Neutrophil (primary cell): ENCODE measurements around the gene ELMO1.

Source experiments
- H3K27ac ChIP-seq: fragments of 200-600 bp; sonication (generic); 2 replicates; pipeline ENCODE4 v1.5.1; 2016; ENCODE audit warnings: mild to moderate bottlenecking, moderate library complexity
- H3K27me3 ChIP-seq: fragments of 200-600 bp; sonication (generic); 2 replicates; pipeline ENCODE4 v1.6.0; 2016; ENCODE audit warnings: mild to moderate bottlenecking
- H3K36me3 ChIP-seq: fragments of 200-600 bp; sonication (generic); 2 replicates; pipeline ENCODE4 v1.5.1; 2017
- H3K4me1 ChIP-seq, 2 experiments: fragments of 200-600 bp in 1 of 2; sonication (generic) in 1 of 2; 1 replicate in 1 of 2; 2 replicates in 1 of 2; pipeline versions ENCODE4 v1.5.1 to v1.6.1; 2013 to 2016; ENCODE audit warnings: low read depth in 1 of 2, low read length in 1 of 2, mild to moderate bottlenecking in 1 of 2, moderate library complexity in 1 of 2; ENCODE audit not compliant: control insufficient read depth in 1 of 2, insufficient read depth in 1 of 2
- H3K4me3 ChIP-seq, 2 experiments: fragments of 200-600 bp in 1 of 2; sonication (generic) in 1 of 2; 1 replicate in 1 of 2; 2 replicates in 1 of 2; pipeline ENCODE4 v1.5.1; 2013 to 2016; ENCODE audit warnings: low read depth in 1 of 2, low read length in 1 of 2, mild to moderate bottlenecking in 1 of 2, moderate library complexity in 1 of 2
- H3K9me3 ChIP-seq: fragments of 200-600 bp; sonication (generic); 2 replicates; pipeline ENCODE4 v1.5.1; 2016
- CTCF ChIP-seq: fragments of 200-600 bp; sonication (generic); IDR thresholded peaks from 2 replicates; pipeline ENCODE4 v1.5.1; 2016; ENCODE audit warnings: antibody characterized with exemption

ELMO1 gene

GRCh38 chr7:37442268-37442667 is 6.4 kb downstream of the ELMO1 start:
- Histone ChIP-seq H3K27me3 (no peaks in the 10 kb centered on the region), H3K4me1 (peaks cover 67 to 87% of the 10 kb centered on the region in 2 experiments), H3K4me3 (no peak overlapping the region), H3K27ac (peak overlapping the region; percentile 76), H3K36me3 (no peaks in the 10 kb centered on the region), H3K9me3 (no peaks in the 10 kb centered on the region)
- no peak for TF ChIP-seq CTCF

- Histone ChIP-seq H3K27ac (peak overlapping the region; percentile 76), H3K9me3 (no peaks in the 10 kb centered on the region), H3K4me1 (peaks cover 63 to 82% of the 10 kb centered on the region in 2 experiments), H3K4me3 (no peak overlapping the region), H3K27me3 (no peaks in the 10 kb centered on the region), H3K36me3 (no peaks in the 10 kb centered on the region)
- TF ChIP-seq CTCF = no peak
Measured at GRCh38 chr7:37441816-37442215, 6.8 kb downstream of the ELMO1 start.

GRCh38 chr7:37441386-37441760 is 7.3 kb downstream of the ELMO1 start:
- H3K27ac ChIP-seq = peak overlapping the region; percentile 76

GRCh38 chr7:37440738-37441385 is 7.8 kb downstream of the ELMO1 start:
- peak overlapping the region in 1 of 2 experiments; percentile 20 for H3K4me3 ChIP-seq
- H3K9me3 ChIP-seq = no peaks in the 10 kb centered on the region
- no peaks in the 10 kb centered on the region for H3K27me3 ChIP-seq
- no peaks in the 10 kb centered on the region for H3K36me3 ChIP-seq
- peak overlapping the region; percentile 76 for H3K27ac ChIP-seq
- peaks cover 53 to 73% of the 10 kb centered on the region in 2 experiments for H3K4me1 ChIP-seq
- no peak for TF ChIP-seq CTCF

More at GRCh38 chr7:37441386-37441760, 7.3 kb downstream of the ELMO1 start:
- no peaks in the 10 kb centered on the region for H3K27me3 ChIP-seq
- TF ChIP-seq CTCF = no peak
- no peaks in the 10 kb centered on the region for H3K9me3 ChIP-seq
- H3K4me3 ChIP-seq = no peak overlapping the region
- H3K4me1 ChIP-seq = peaks cover 58 to 78% of the 10 kb centered on the region in 2 experiments
- H3K36me3 ChIP-seq = no peaks in the 10 kb centered on the region

GRCh38 chr7:37439653-37440026 is 9.0 kb downstream of the ELMO1 start:
- Histone ChIP-seq H3K27ac (no peak overlapping the region), H3K4me3 (no peak overlapping the region), H3K27me3 (no peaks in the 10 kb centered on the region), H3K36me3 (no peaks in the 10 kb centered on the region), H3K9me3 (no peaks in the 10 kb centered on the region), H3K4me1 (peaks cover 42 to 61% of the 10 kb centered on the region in 2 experiments)
- TF ChIP-seq CTCF = no peak
